SIG-M5 treated with dmso at 0.1 percent for 504 hours (cell line): Measurements from ENCODE around the gene DLG4.

Experiments
- DNase-seq: peaks from one replicate; lab custom pipeline; 2025; ENCODE audit not compliant: unreplicated experiment; lab: John Stamatoyannopoulos, UW

The DLG4 gene

DNA sequence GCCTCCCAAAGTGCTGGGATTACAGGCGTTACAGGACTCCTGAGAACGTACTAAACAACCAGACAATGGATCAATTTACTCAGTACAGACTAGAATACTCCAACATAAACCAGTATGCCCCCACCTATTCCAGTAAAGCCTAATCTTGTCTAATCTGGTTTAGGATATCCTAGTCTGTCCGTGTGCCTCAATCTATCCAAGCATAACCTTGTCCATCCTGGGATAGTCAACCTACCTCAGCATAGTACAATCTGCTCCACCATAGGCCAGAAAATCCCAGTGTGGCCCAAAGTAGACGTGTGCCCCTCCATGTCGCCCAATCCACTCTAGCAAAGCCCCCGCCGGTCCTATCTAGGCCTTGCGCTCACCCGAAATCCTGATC, 14.1 kb upstream of the DLG4 start:
- no peak for DNase-seq

DNA sequence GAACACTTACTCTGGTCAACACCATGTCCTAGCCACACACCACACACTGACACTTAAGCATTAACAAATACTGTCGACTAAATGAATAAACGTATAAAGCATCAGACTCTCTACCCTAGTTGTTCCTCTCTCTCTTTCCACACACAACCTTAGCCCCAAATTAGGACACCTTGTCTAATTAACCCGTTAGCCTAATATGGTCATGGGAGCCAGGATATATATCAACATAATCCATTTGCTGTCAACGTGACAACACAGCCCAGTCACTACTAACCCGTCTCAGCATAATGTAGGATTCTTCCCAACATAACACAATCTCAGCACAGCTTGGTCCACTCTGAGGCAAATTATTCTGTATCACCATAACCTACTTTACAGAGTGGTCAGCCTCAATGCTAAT, 12.5 kb upstream of the DLG4 start:
- no peak for DNase-seq

DNA sequence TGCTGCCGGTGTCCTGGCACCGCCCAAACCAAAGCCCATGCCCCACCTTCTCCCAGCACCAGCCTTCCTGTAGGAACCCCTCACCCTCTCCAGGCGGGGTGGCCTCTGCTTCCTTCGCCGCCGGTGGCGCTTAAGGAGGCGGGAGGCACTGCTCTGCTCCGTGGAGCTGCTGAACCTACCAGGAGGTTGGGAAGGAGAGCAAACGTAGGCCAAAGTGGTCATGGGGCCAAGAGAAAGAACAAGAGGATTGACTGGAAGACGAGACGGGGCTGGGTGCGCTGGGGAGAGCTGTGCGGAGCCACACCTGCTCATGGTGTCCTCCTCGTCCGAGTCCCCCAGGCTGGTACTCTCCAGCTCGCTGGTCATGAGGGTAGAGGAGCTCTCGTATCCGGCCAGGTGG, 9.9 kb upstream of the DLG4 start:
- no peak for DNase-seq

DNA sequence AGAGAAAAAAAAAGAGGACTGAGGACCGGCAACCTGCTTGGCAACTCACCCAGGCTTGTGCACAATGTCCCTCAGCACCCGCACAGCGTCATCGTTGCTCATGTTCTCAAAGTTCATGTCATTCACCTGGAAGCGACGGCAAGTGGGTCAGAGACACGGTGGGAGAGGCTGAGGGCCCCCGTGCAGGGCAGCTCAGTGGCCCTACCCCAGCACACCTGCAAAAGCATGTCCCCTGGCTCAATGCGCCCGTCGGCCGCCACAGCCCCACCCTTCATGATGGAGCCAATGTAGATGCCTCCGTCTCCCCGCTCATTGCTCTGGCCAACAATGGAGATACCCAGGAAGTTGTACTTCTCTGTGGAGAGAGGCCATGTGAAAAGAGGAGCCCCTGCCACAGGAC, 9.3 kb upstream of the DLG4 start:
- DNase-seq, result no peak

DNA sequence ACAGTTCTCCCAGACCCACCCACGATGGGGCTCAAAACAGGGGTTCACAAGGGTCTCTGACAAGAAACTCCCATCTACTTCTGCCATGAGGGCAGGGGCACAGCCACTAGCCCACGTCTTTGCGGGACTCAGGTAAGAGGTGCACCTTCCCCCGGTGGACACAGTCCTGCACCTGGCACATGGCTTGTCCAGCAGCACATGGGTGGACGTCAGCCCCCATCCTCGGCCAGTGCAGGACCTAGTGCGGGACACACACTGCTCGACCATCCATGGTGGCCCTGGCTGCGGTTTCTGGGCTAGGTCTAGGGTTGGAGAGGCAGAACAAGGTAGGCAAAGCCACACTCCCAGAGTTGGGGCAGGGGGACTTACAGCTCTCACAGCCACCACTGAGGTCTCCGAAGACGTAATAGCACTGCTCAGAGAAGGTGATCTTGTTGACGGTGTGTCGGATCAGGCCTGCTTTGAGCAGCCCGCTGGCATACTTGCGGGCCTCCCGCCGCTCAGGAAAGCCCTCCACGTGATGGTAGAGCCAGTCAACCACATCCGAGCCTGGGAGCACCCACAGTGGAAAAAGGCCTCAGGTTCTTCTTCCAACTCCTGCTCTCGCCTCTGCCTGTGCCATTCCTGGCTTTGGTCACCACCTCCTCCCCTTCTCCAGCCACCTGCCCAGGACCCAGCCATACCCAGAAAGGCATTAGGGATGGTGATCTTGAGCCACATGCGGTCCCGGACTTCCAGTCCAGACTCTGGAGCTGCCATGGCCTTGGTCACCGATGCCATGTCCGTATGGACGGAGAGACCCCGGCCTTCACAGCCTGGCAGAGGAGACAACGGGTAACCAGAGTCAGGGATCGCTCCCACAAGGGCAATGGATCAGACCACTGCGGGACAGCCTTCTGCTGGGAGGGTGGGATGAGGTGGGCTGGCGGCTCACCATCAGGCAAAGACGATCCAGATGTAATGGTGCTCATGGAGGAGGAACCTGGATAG, 7.4 kb upstream of the DLG4 start:
- DNase-seq, result no peak

DNA sequence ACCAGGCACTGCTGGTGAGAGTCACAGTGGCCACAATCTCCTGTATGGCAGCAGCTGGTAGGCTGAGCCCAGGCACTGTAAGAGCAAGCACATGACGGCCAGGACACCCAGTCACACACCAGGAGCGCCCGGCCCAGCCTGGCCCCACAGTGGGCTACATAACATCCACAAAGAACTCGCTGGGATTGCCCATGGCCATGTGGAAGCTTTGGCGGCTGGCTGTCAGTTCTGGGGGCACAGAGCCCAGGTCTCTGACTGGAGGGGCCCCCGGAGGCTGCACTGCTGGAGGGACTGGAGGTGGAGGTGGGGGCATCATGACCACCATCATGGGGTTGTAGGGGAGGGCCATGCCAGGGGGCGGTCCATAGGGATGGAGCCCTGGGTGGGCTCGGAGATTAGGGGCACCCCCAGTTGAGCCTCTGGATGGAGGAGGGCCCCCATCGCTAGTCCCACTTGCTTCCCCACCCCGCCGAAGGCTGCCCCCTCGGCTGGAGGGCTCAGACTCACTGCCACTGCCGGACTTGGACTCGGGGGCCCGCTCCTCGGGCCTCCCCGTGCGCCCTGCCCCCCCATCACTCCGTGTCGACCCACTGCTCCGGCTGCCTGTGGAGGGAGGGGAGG, 6.2 kb upstream of the DLG4 start:
- no peak for DNase-seq

DNA sequence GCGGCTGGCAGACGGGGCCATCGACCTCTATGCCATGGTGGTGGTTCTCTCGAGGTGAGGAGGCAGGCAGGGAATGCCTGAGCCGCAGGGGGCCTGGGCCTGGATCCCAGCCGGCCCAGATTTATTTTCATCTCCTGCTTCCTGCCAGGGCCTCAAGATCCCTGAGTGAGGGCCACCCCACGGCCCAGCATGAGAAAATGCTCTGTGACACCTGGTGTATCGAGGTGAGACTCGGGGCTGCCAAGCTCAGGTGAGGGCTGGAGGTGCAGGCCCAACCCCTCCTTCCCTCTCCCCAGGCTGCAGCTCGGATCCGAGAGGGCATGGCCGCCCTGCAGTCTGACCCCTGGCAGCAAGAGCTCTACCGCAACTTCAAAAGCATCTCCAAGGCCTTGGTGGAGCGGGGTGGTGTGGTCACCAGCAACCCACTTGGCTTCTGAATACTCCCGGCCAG, 5.0 kb upstream of the DLG4 start:
- no peak for DNase-seq

DNA sequence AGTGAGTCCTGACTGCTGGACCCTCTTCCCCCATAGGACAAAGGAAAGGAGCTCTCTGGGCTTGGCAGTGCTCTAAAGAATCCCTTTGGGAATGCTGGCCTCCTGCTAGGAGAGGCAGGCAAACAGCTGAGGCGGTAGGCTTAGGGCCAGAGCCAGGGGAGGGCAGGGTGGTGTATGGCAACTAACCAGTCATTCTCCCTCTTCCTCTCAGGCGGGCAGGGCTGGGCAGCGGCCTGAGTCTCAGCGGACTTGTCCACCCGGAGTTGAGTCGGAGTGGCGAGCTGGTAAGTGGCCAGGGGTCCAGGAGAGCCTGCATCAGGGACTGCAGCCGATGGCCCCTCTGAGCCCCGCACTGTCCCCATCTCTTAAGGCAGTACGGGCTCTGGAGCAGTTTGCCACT, 4.5 kb upstream of the DLG4 start:
- DNase-seq, result no peak

DNA sequence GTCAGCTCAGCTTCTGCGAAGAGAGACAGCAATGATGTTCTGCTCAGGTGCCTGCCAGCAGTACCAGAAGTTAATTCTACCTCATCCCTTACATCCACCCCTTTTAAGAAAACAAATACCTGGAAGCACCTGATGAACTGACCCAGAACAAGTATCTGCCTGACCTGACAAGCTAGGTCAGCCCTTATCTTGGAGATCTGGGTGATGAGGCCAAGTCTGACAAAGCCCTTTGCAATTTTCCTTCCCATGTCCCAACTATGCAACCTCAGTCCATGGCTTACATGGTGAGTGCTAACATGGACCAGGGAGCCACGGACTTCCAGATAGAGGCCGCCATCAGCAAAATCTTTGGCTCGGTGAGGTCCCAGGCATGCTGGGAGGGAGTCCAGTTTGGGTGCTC, 3.7 kb upstream of the DLG4 start:
- DNase-seq, result no peak

DNA sequence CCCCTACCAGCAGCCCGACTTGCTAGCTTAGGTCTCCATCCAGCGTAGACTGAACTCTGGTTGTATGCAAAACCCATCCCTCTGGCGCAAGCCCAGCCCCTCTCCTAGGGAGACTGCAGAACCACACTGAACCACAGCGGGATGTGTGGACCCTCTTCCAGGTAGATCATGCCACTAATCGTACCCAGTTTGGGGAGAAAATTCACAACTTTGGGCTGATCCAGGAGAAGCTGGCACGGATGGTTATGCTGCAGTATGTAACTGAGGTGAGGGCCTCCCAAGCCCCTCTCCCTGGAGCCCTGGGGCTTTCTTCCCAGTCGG, 3.3 kb upstream of the DLG4 start:
- no peak for DNase-seq

DNA sequence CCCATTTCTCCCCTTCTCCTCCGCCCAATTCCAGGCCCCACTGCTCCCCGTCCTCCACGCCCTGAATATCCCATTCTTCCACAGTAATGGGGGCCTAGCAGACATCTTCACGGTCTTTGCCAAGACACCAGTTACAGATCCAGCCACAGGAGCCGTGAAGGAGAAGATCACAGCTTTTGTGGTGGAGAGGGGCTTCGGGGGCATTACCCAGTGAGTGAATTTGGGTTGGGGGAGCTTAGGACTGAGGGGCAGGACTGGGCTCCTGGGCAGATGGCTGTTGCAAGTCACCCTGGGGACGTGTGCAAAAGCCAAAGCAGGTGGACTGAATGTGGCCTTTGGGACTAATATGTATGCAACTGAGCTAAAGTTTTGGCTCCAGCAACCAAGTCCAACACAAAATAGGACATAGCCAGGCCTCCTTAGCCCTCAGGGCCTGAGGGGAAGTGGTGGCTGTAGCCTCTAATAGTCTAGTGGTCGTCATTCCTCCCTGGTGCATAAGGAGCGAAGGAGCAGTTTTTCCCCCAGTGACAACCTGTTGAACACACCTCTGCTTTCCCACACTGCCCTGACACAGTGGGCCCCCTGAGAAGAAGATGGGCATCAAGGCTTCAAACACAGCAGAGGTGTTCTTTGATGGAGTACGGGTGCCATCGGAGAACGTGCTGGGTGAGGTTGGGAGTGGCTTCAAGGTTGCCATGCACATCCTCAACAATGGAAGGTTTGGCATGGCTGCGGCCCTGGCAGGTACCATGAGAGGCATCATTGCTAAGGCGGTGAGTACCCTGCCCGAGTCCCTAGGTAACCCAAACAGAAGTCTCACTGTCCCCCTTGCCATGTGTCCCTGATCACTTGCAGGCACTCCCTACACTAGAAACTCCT, 2.7 kb upstream of the DLG4 start:
- no peak for DNase-seq

DNA sequence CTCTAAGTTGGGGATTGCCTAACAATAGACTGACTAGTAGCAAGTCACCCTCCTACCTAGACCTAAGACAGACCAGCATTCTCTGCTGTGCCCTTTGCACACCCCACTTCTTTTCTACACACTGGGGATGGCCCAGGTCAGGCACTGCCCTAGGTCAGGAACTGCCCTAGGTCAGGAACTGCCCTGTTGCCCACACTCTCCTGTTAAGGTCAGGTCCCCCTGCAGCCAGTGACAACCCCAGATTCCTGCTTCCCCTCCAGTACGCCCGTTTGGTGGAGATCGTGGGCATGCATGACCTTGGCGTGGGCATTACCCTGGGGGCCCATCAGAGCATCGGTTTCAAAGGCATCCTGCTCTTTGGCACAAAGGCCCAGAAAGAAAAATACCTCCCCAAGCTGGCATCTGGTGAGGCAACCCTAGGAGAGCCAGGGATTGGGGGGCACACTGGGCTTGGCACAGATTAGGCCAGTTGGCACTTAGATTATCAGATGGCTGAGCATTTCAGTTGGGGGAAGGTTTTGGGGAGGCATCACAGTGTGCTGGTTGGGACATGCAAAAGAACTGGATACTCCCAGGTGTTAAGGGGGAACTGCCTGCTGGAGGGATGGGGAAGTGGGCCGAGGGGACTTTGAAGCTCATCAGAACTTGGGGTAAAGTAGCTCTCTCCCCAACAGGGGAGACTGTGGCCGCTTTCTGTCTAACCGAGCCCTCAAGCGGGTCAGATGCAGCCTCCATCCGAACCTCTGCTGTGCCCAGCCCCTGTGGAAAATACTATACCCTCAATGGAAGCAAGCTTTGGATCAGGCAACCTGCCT, 1.8 kb upstream of the DLG4 start:
- DNase-seq, result no peak

DNA sequence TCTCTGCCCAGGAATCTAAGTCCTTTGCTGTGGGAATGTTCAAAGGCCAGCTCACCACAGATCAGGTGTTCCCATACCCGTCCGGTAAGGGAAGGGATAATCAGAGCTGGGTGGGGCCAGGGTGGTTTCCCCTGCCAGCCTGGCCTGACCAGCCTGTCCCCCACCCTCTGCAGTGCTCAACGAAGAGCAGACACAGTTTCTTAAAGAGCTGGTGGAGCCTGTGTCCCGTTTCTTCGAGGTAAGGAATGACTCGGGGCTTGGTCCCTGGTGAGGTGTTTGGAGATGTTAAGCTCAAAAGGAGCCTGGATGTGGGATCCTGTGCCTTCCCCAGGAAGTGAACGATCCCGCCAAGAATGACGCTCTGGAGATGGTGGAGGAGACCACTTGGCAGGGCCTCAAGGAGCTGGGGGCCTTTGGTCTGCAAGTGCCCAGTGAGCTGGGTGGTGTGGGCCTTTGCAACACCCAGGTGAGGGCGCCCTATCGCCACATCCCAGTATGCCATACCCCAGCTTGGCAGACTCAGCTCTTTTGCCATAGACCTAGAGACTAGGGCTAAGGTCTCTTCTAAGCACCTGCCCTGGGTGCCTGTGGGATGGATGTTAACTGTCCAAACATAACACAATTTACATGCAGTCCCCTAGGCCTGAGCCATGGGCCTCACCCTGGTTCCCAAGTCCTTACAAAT, 1.1 kb upstream of the DLG4 start:
- DNase-seq, result peak; percentile 42

DNA sequence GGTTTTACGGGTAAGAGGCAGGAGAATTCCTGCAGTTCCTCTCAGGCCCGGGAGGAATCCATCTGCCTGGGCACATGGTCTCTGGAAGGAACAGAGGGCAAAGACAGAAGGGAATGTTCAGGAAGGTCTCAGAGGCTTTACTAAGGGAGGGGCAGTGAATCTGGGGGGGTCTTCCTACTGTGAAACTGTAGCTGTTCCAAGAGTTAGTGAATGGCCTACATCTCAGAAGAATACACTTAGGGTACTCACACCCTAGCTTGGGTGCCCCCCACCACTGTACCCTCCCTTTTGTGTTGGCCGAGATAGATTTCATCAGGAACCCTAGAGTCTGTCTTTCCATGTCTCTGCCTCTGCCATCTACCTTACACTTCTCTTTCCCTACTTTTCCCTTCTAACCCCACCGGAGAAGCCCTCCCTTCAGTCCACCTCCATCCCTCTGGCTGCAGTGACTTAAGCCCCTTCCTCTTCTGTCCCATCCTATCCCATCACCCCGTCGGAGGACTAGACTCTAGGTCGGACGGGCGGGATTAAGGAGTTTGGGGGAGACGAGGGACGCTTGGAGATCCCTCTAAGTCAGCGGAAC, 316 bp downstream of the DLG4 start:
- no peak for DNase-seq

DNA sequence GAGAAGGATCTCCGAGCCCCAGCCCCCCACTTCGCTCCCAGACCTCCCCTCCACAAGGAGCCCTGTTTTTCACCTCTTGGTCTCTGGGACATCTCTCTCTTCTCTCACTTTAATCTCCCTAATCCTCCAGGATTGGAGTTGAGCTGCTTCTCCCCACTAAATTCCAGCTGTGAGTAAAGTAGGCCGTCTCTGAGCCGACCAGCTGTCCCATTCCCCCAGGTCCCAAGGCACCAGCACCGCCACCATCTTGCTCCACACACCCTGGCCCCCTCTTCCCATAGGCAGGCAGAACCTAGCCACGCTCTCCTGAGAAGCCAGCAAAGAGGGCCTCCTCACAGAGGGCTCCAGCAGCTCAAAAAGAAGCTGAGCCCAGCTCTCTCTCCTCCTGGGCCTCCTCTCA, 878 bp downstream of the DLG4 start:
- no peak for DNase-seq

DNA sequence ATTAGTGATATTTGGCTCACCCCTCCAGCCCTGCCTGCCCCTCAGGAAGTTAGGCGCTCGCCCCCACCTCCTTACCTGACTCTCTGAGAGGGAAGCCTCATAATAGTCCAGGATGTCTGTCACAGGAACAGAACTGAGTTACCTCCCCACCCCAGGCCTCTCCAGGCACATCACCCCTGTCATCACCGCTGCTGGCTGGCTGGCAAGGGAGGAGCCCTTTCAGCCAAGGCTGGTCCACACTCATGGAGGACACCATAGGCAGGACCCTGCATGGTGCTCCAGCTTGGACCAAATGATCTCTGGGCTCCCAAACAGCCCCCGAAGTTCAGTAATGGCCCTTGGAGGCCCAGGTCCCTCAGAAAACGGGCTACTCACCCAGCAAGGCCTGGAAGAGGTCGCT, 1.5 kb downstream of the DLG4 start:
- DNase-seq, result no peak

DNA sequence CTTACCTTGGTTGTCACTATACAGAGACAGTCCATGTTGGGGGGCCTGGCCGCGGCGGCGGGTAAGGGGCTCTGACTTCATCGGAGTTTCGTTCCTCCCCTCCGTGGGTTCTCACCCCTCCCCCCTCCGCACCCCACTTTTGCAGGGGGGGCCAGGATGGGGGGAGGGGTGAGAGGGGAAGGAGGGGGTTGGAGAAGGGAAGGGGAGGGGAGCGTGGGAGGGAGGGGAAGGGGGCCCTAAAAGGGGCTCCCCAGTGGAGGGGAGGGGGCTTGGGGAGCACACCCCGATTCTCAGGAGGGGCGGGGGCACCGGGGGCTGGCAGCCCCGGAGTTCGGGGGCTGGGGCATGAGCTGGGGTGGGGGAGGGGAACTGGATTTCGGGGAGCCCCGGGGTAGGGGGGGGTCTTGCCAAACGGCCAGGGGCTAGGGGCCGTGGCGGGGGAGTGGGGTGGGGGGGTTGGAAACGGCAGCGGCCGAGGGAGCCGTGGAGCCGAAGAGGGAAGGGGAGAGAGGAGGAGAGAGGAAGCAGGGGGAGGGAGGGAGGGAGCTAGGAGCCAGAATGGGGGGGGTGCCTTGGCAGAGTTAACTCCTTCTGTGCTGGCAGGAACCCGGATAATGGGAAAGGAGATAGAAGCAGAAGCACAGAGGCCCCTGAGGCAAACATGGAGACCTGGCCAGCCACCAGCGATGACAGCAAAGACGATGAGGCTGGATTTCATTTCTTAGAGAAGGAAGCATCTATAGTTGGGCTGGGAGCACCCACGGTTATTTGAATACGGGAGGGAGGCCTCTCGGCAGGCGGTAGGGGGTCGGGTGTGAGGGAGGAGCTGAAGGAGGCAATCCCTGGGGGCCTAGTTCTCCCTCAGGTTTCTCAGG, 2.3 kb downstream of the DLG4 start:
- DNase-seq, result peak; percentile 48

DNA sequence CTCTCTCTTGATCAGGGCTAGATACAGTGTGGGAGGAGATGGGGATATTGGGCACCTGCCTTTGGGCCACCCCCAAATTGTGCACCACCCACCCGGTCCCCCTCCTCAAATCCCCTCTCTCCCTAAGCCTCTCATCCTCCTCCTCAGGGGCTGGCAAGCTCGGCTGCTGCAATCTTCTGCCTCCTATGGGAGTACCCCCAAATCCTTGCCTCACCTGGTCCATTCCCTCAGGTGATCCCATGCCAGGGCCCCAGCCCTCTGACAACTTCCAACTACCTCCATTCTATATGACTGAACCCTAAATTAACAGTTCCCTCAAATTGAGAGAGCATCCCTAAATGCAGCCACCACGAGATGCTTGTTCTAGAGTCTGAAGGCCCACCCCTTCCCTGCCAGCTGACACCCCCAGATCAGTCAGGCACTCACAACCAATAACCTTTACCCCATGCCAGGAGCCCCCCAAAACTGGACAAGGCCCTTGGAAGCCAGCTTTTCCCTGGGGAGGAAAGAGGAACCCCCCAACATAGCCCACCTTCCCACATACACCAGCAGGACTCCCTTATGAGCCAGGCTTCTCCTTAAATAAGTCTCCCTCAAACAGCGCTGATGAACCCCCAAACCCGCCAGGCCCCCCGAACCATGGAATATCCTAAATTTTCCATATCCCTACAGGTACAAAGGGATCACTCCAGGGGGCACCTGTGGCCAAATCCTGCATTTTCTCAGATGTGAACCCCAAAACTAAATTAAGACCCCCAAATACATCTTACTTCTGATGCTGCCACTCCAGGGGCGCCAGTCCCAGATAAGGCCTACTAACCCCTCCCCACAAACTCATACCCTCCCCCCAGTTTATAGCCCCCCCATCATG, 3.2 kb downstream of the DLG4 start:
- no peak for DNase-seq
